Measurements from ENCODE around the gene PWWP2B. TPM values are rescaled to one million over a fixed set of nuclear protein-coding genes. Genes with fewer than 3 reads are reported as not detected.

The PWWP2B gene
- total and polyA plus RNA-seq, 4 donors: 4.8 to 12.0 (median 10.3) TPM

- H3K9me3 ChIP-seq (ENCODE audit: control insufficient read depth, insufficient read depth, low read length): no peaks in the 10 kb centered on the region
- H3K27me3 ChIP-seq (ENCODE audit: control insufficient read depth, insufficient read depth, low read length): no peaks in the 10 kb centered on the region
- no peak overlapping the region for H3K4me3 ChIP-seq (ENCODE audit: low read depth, low read length)
- peaks cover 58% of the 10 kb centered on the region for H3K4me1 ChIP-seq (ENCODE audit: control insufficient read depth, insufficient read depth, low read length)
- 86% methylated on average over 26 of the region's 27 CpGs for WGBS (ENCODE audit: insufficient coverage)
- no peak for DNase-seq (ENCODE audit: low read depth in 4 of 6, low spot score in 6 of 6)
- H3K36me3 ChIP-seq (ENCODE audit: control insufficient read depth, insufficient read depth, low read length): peaks cover 87% of the 10 kb centered on the region
- no peak overlapping the region for H3K27ac ChIP-seq (ENCODE audit: low read depth, low read length)
Measured at GRCh38 chr10:132408823-132409666, 12.0 kb downstream of the PWWP2B start.

DNA sequence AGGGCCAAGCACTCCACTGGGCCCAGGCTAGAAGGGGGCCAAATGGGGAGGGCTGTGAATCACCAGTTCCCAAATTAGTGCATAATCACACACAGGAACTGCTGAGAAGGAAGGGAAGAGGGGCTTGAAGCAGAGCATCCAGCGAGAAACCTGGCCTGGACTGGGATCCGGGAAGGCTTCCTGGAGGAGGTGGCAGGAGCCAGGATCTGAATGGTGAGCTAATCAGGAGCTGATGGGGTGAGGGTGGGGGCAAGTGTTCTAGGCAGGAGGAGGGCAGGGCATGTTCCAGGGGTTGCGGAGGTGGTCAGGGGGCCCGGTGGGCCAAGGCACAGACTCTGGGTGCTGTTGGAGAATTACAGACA lies 12.6 kb downstream of the PWWP2B start:
- no peak for DNase-seq (ENCODE audit: low read depth in 4 of 6, low spot score in 6 of 6)
- peaks cover 62% of the 10 kb centered on the region for H3K4me1 ChIP-seq (ENCODE audit: control insufficient read depth, insufficient read depth, low read length)
- H3K9me3 ChIP-seq (ENCODE audit: control insufficient read depth, insufficient read depth, low read length): no peaks in the 10 kb centered on the region
- no peak overlapping the region for H3K4me3 ChIP-seq (ENCODE audit: low read depth, low read length)
- no peak overlapping the region for H3K27ac ChIP-seq (ENCODE audit: low read depth, low read length)
- peaks cover 82% of the 10 kb centered on the region for H3K36me3 ChIP-seq (ENCODE audit: control insufficient read depth, insufficient read depth, low read length)
- WGBS (ENCODE audit: insufficient coverage): 92% methylated on average over 4 of the region's 4 CpGs
- H3K27me3 ChIP-seq (ENCODE audit: control insufficient read depth, insufficient read depth, low read length): no peaks in the 10 kb centered on the region

- 96% methylated on average over 28 of the region's 28 CpGs for WGBS (ENCODE audit: insufficient coverage)
- Histone ChIP-seq H3K27me3 (ENCODE audit: control insufficient read depth, insufficient read depth, low read length) (no peaks in the 10 kb centered on the region), H3K4me1 (ENCODE audit: control insufficient read depth, insufficient read depth, low read length) (peaks cover 65% of the 10 kb centered on the region), H3K36me3 (ENCODE audit: control insufficient read depth, insufficient read depth, low read length) (peaks cover 82% of the 10 kb centered on the region), H3K9me3 (ENCODE audit: control insufficient read depth, insufficient read depth, low read length) (no peaks in the 10 kb centered on the region), H3K4me3 (ENCODE audit: low read depth, low read length) (no peak overlapping the region), H3K27ac (ENCODE audit: low read depth, low read length) (no peak overlapping the region)
- no peak for DNase-seq (ENCODE audit: low read depth in 4 of 6, low spot score in 6 of 6)
Measured at GRCh38 chr10:132410056-132410778, 13.2 kb downstream of the PWWP2B start.

GRCh38 chr10:132410779-132411532 lies 14.0 kb downstream of the PWWP2B start:
- Histone ChIP-seq H3K27me3 (ENCODE audit: control insufficient read depth, insufficient read depth, low read length) (no peaks in the 10 kb centered on the region), H3K36me3 (ENCODE audit: control insufficient read depth, insufficient read depth, low read length) (peaks cover 80% of the 10 kb centered on the region), H3K9me3 (ENCODE audit: control insufficient read depth, insufficient read depth, low read length) (no peaks in the 10 kb centered on the region), H3K4me1 (ENCODE audit: control insufficient read depth, insufficient read depth, low read length) (peaks cover 65% of the 10 kb centered on the region), H3K27ac (ENCODE audit: low read depth, low read length) (peak overlapping the region; percentile 31), H3K4me3 (ENCODE audit: low read depth, low read length) (no peak overlapping the region)
- 82% methylated on average over 24 of the region's 28 CpGs for WGBS (ENCODE audit: insufficient coverage)
- no peak for DNase-seq (ENCODE audit: low read depth in 4 of 6, low spot score in 6 of 6)

DNA sequence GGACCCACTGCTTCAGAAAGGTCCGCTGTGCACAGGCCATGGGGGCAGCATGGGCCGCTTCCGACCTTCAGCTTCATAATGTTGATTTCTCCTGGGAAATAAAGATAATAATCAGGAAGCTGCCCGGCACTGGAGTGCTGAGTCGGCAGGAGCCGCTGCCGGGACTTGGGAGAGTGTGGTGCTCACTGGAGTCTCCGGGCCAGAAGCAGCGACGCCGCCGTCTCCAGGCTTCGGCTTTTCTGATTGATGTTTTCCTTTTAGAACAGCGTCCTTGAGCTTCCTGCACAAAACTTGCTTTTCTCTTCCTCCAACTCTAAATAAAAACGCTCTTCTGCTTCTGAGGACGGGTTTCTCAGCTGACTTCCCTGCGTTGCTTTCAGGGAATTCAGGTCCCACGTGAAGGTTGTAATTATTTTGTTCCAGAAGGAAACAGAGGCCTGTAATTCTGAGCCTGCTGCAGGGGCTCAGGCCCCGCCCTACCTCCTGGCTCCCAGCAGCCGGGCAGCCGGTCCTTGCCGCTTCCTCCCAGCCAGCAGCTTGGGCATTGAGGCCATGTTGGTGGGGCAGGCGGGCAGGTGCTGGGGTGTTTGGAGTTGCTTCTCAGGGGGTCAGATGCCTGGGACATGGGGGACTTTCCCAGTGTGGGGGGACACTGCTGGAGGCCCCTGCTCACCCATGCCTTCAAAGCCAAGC lies 14.7 kb downstream of the PWWP2B start:
- DNase-seq (ENCODE audit: low read depth in 4 of 6, low spot score in 6 of 6): peak in 1 of 6 donors; percentile 85
- Histone ChIP-seq H3K4me3 (ENCODE audit: low read depth, low read length) (no peak overlapping the region), H3K36me3 (ENCODE audit: control insufficient read depth, insufficient read depth, low read length) (peaks cover 80% of the 10 kb centered on the region), H3K27ac (ENCODE audit: low read depth, low read length) (peak overlapping the region; percentile 31), H3K4me1 (ENCODE audit: control insufficient read depth, insufficient read depth, low read length) (peaks cover 65% of the 10 kb centered on the region), H3K27me3 (ENCODE audit: control insufficient read depth, insufficient read depth, low read length) (no peaks in the 10 kb centered on the region), H3K9me3 (ENCODE audit: control insufficient read depth, insufficient read depth, low read length) (no peaks in the 10 kb centered on the region)
- WGBS (ENCODE audit: insufficient coverage): 13% methylated on average over 14 of the region's 23 CpGs

DNA sequence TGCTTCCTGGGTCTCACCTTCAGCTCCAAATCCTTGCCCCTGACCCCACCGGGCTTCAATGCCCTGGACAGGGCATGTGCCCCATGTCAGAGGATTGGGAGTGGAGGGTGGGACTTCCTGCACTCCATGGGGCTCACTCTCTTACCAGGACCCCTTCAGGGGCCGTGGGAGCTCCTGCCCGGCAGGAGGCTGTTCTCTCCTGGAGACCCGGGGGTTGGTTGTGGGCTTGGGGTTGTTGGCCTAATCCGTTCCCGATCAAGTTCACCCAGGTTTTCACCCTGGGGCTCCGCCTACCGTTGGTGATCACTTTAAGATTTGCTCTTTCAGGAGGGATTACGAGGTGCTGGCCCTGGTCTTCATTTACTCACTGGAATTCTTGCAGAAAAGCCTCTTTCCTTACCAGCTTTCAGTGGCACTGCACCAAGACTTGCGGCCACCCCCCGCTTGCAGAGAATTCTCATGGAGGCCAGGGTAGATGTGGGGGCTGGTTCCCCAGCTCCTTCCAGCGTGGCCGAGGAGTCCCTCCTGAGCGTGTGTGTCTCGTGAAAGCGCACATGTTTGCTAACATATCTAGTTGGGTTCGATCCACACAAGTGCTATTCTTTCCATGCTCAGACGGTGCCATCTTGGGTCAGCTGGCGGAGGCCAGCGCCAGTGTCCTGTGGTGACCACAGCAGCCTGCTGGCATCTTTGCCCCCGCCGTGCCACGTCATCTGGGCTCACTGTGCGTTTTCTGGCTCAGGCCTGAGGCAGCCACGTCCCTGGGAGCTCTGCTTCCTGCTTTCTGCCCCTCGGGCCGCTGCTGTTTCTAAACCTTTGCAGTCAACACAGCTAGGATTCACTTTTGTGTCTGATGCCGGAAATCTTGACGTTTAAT lies 15.6 kb downstream of the PWWP2B start:
- WGBS (ENCODE audit: insufficient coverage): 89% methylated on average over 23 of the region's 29 CpGs
- Histone ChIP-seq H3K27ac (ENCODE audit: low read depth, low read length) (peak overlapping the region; percentile 31), H3K9me3 (ENCODE audit: control insufficient read depth, insufficient read depth, low read length) (no peaks in the 10 kb centered on the region), H3K27me3 (ENCODE audit: control insufficient read depth, insufficient read depth, low read length) (no peaks in the 10 kb centered on the region), H3K4me1 (ENCODE audit: control insufficient read depth, insufficient read depth, low read length) (peaks cover 69% of the 10 kb centered on the region), H3K36me3 (ENCODE audit: control insufficient read depth, insufficient read depth, low read length) (peaks cover 80% of the 10 kb centered on the region), H3K4me3 (ENCODE audit: low read depth, low read length) (no peak overlapping the region)
- DNase-seq (ENCODE audit: low read depth in 4 of 6, low spot score in 6 of 6): no peak

DNA sequence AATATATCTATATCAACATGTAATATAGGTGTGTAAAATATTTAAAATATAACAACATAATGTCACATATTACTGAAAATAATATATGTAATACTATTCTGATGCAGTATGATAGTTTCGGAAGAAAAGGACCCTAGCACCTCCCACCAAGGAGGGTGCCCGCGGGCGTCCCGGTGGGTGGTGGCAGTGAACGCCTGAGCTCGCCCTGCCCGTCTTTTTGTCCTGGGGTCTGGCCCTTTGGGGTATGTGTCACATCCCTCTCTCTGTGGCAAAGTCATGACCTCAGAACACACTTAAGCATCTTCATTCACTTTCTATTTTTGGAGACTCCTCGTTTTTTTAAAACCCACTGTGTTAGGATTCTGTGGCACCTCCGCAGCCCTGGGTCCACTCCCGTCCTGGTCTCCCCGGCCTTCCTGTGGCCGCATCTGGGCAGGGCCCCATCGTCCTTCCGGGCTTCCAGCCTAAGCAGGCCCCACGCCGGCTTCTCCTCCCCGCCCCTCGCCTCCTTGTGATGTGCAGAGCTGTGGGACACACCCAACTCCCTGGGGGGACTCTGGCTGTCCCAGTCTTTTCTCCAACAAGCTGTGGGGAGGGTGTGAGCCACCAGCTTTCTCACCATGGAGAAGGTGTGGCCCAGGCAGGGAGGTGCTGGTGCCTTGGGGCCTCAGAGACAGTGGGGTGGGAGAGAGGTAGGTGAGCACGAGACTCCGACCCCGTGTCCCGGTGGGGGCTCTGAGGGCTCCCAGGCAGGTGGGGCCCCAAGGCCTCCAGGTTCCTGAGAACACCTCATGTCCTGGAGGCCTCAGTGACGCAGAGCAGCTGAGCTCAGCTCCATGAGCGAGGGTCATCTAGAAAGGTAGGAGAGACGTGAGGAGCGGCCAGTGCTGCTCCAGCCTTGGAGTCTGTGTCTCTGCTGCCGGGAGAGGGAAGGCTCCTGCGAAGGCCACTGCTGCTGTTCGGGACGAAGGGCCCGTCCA lies 16.5 kb downstream of the PWWP2B start:
- H3K27ac ChIP-seq (ENCODE audit: low read depth, low read length): no peak overlapping the region
- no peaks in the 10 kb centered on the region for H3K9me3 ChIP-seq (ENCODE audit: control insufficient read depth, insufficient read depth, low read length)
- no peak for DNase-seq (ENCODE audit: low read depth in 4 of 6, low spot score in 6 of 6)
- H3K4me1 ChIP-seq (ENCODE audit: control insufficient read depth, insufficient read depth, low read length): peaks cover 69% of the 10 kb centered on the region
- peaks cover 77% of the 10 kb centered on the region for H3K36me3 ChIP-seq (ENCODE audit: control insufficient read depth, insufficient read depth, low read length)
- no peaks in the 10 kb centered on the region for H3K27me3 ChIP-seq (ENCODE audit: control insufficient read depth, insufficient read depth, low read length)
- WGBS (ENCODE audit: insufficient coverage): 78% methylated on average over 30 of the region's 32 CpGs
- no peak overlapping the region for H3K4me3 ChIP-seq (ENCODE audit: low read depth, low read length)

GRCh38 chr10:132414402-132415016 lies 17.5 kb downstream of the PWWP2B start:
- peaks cover 69% of the 10 kb centered on the region for H3K4me1 ChIP-seq (ENCODE audit: control insufficient read depth, insufficient read depth, low read length)
- peaks cover 72% of the 10 kb centered on the region for H3K36me3 ChIP-seq (ENCODE audit: control insufficient read depth, insufficient read depth, low read length)
- 85% methylated on average over 16 of the region's 21 CpGs for WGBS (ENCODE audit: insufficient coverage)
- no peaks in the 10 kb centered on the region for H3K27me3 ChIP-seq (ENCODE audit: control insufficient read depth, insufficient read depth, low read length)
- no peaks in the 10 kb centered on the region for H3K9me3 ChIP-seq (ENCODE audit: control insufficient read depth, insufficient read depth, low read length)
- no peak overlapping the region for H3K27ac ChIP-seq (ENCODE audit: low read depth, low read length)
- no peak overlapping the region for H3K4me3 ChIP-seq (ENCODE audit: low read depth, low read length)
- no peak for DNase-seq (ENCODE audit: low read depth in 4 of 6, low spot score in 6 of 6)

Measured in spinal cord (tissue), 10 donors.